HepG2 (cell line): ENCODE data around the gene MYORG. TPM values are rescaled to one million over a fixed set of nuclear protein-coding genes. Genes with fewer than 3 reads are reported as not detected.

Source experiments
- ATAC-seq: fragments of 200-7000 bp; cut with Tn5 transposase; 3 replicates; pipeline ENCODE4 v1.9.1; 2020; ENCODE audit warnings: mild to moderate bottlenecking, moderate library complexity
- BruUV-seq: library from RNA; stranded (reverse); fragments of 400-500 nt; replicated peaks from 2 replicates; lab custom pipeline; 2021; lab: Mats Ljungman, UMichigan
- CTCF ChIA-PET: fragments of 300-600 bp; formaldehyde crosslinking; extraction: SDS; loops from one replicate; lab custom pipeline; 2021; ENCODE audit warnings: low total read pairs, inconsistent platforms, low intra/inter-chr PET ratio; lab: Yijun Ruan, JAX
- POLR2A ChIA-PET: fragments of 350-600 bp; sonication (Branson Sonifier 250); formaldehyde crosslinking; loops from one replicate; lab custom pipeline; 2020; ENCODE audit warnings: antibody characterized with exemption, inconsistent platforms; lab: Yijun Ruan, JAX
- DNase-seq: peaks from one replicate; pipeline ENCODE4 v3.0.0-alpha.2; 2015; ENCODE audit warnings: low spot score
- FAIRE-seq: peaks from 3 replicates; lab custom pipeline; 2011; peaks lifted over from hg19 to GRCh38; lab: Jason Lieb, UNC
- H2AFZ ChIP-seq: one replicate; pipeline ENCODE4 v1.6.1; 2011; ENCODE audit warnings: low read length, inconsistent platforms
- H3K27ac ChIP-seq: fragments of 300-600 bp; 3 replicates; pipeline ENCODE4 v1.8.0; 2011; ENCODE audit warnings: mixed run types, mild to moderate bottlenecking, mixed read lengths, low read length, inconsistent platforms; ENCODE audit not compliant: insufficient read depth; ENCODE audit errors: extremely low read length
- H3K27me3 ChIP-seq, 2 experiments: fragments of 200-600 bp in 1 of 2; 2 replicates in 1 of 2; 3 replicates in 1 of 2; pipeline versions ENCODE4 v1.6.0 to v1.8.0; 2011; ENCODE audit warnings: low read length in 2 of 2, mild to moderate bottlenecking in 2 of 2, moderate library complexity in 2 of 2, inconsistent platforms in 1 of 2; ENCODE audit not compliant: insufficient read depth in 2 of 2, control insufficient read depth in 1 of 2
- H3K36me3 ChIP-seq, 2 experiments: fragments of 200-600 bp in 1 of 2; replicated peaks in 1 of 2; 2 replicates in 1 of 2; 3 replicates in 1 of 2; pipeline versions ENCODE4 v1.5.1 to v1.8.0; 2011; ENCODE audit warnings: low read length in 2 of 2, inconsistent platforms in 1 of 2; ENCODE audit not compliant: insufficient read depth in 2 of 2, control insufficient read depth in 1 of 2
- H3K4me1 ChIP-seq: 2 replicates; pipeline ENCODE4 v1.5.1; 2012; ENCODE audit warnings: low read length, inconsistent platforms; ENCODE audit not compliant: insufficient read depth
- H3K4me2 ChIP-seq: 2 replicates; pipeline ENCODE4 v1.6.0; 2011; ENCODE audit warnings: low read depth, low read length, inconsistent platforms
- H3K4me3 ChIP-seq, 3 experiments: fragments of 200-600 bp in 1 of 3; sonication (generic), shearing (Covaris generic) in 1 of 3; replicated peaks in 1 of 3; 2 replicates each; pipeline ENCODE4 v1.5.1; 2011 to 2016; ENCODE audit warnings: low read length in 3 of 3, inconsistent platforms in 2 of 3, low read depth in 2 of 3, mild to moderate bottlenecking in 2 of 3, control low read depth in 1 of 3, mixed read lengths in 1 of 3; ENCODE audit not compliant: insufficient read depth in 1 of 3
- H3K79me2 ChIP-seq: one replicate; pipeline ENCODE4 v1.6.1; 2011; ENCODE audit warnings: low read length, inconsistent platforms; ENCODE audit not compliant: insufficient read depth
- H3K9ac ChIP-seq: 2 replicates; pipeline ENCODE4 v1.6.0; 2011; ENCODE audit warnings: mild to moderate bottlenecking, low read depth, low read length, inconsistent platforms; ENCODE audit not compliant: insufficient read depth
- H3K9me3 ChIP-seq: 2 replicates; pipeline ENCODE4 v1.5.1; 2012; ENCODE audit warnings: mild to moderate bottlenecking, low read length
- H4K20me1 ChIP-seq: 2 replicates; pipeline ENCODE4 v1.6.0; 2011; ENCODE audit warnings: inconsistent platforms, mild to moderate bottlenecking, low read length, moderate library complexity; ENCODE audit not compliant: insufficient read depth
- ESRRA ChIP-seq: sonication (generic); formaldehyde crosslinking; IDR thresholded peaks from 2 replicates; pipeline ENCODE4 v1.5.1; 2020; ENCODE audit warnings: mild to moderate bottlenecking, low read depth, missing genetic modification reagents
- EZH2 ChIP-seq: conservative IDR thresholded peaks from 2 replicates; pipeline ENCODE4 v1.6.1; 2012; ENCODE audit warnings: mild to moderate bottlenecking, low read depth, low read length, moderate library complexity
- MYNN ChIP-seq: sonication (generic); formaldehyde crosslinking; IDR thresholded peaks from 2 replicates; pipeline ENCODE4 v1.4.0; 2020; ENCODE audit warnings: mild to moderate bottlenecking, low read depth, missing genetic modification reagents
- NFATC3 ChIP-seq: sonication (generic); formaldehyde crosslinking; IDR thresholded peaks from 2 replicates; pipeline ENCODE4 v1.5.1; 2020; ENCODE audit warnings: mild to moderate bottlenecking, missing genetic modification reagents
- NR2C2 ChIP-seq: sonication (generic); formaldehyde crosslinking; IDR thresholded peaks from 2 replicates; pipeline ENCODE4 v1.4.0; 2020; ENCODE audit warnings: missing genetic modification reagents, mild to moderate bottlenecking, moderate library complexity, borderline replicate concordance
- PATZ1 ChIP-seq: sonication (generic); formaldehyde crosslinking; IDR thresholded peaks from 2 replicates; pipeline ENCODE4 v1.4.0; 2020; ENCODE audit warnings: missing genetic modification reagents
- POGK ChIP-seq: sonication (generic); formaldehyde crosslinking; conservative IDR thresholded peaks from 2 replicates; pipeline ENCODE4 v1.8.0; 2022; ENCODE audit warnings: mild to moderate bottlenecking, moderate library complexity, missing genetic modification reagents
- PRDM15 ChIP-seq: sonication (generic); formaldehyde crosslinking; IDR thresholded peaks from 2 replicates; pipeline ENCODE4 v1.4.0; 2020; ENCODE audit warnings: missing genetic modification reagents
- RBFOX2 ChIP-seq: fragments of 200-400 bp; formaldehyde crosslinking; IDR thresholded peaks from 2 replicates; pipeline ENCODE4 v1.6.1; 2017; ENCODE audit warnings: low read depth, mild to moderate bottlenecking, low read length
- SAP130 ChIP-seq: IDR thresholded peaks from 2 replicates; pipeline ENCODE4 v1.6.1; 2016; ENCODE audit warnings: low read depth
- STAT6 ChIP-seq: sonication (generic); formaldehyde crosslinking; IDR thresholded peaks from 2 replicates; pipeline ENCODE4 v1.4.0; 2020; ENCODE audit warnings: missing genetic modification reagents, mild to moderate bottlenecking, borderline replicate concordance
- THAP8 ChIP-seq: sonication (generic); formaldehyde crosslinking; IDR thresholded peaks from 2 replicates; pipeline ENCODE4 v1.5.1; 2020; ENCODE audit warnings: missing genetic modification reagents, mild to moderate bottlenecking, borderline replicate concordance
- WGBS: methylation state at CpG from one replicate; pipeline ENCODE4 v1.1.6; 2017; ENCODE audit warnings: low lambda C conversion rate; 5-methylcytosine and 5-hydroxymethylcytosine counted together
- in situ Hi-C: cut with HindIII; loops from 2 replicates; pipeline ENCODE4 v1.10.0; 2017; ENCODE audit warnings: low pct_unique_long_range_greater_than_20kb; ENCODE audit not compliant: extremely low pct_ligation_motif_present
- intact Hi-C: fragments of 100-400 bp; cut with micrococcal nuclease; formaldehyde crosslinking; loops from one replicate; pipeline ENCODE4 v1.10.0; 2022; ENCODE audit not compliant: unreplicated experiment
- polyA plus RNA-seq, 8 experiments: library from polyadenylated mRNA; depleted of rRNA in 3 of 8; stranded (reverse) in 7 of 8; unstranded in 1 of 8; fragments of >200 nt; fragmentation: Illumina TruSeq in 4 of 8; extraction: Trizol in 4 of 8; gene quantifications; 2 replicates each; pipeline versions ENCODE4 v1.2.1 to v1.2.3, GENCODE V29; 2011 to 2016; ENCODE audit warnings: low read depth in 4 of 8, missing spikeins in 1 of 8, mixed read lengths in 1 of 8; ENCODE audit not compliant: insufficient read depth in 1 of 8
- total RNA-seq, 5 experiments: library from RNA; depleted of rRNA; stranded (reverse); fragments of >200 nt; fragmentation: Illumina TruSeq; extraction: Trizol; gene quantifications; 2 replicates each; pipeline ENCODE4 v1.2.3, GENCODE V29; 2016; ENCODE audit warnings: low read depth in 1 of 5

Gene MYORG
- total and polyA plus RNA-seq, 2 of the 13 experiments (the other 11 are each of a cell fraction or from before 2014, with no cell fraction given): 11.1 to 22.4 TPM

GRCh38 chr9:34341659-34342295 is 34.9 kb downstream of the MYORG start:
- no peak for FAIRE-seq
- in situ Hi-C loops: no loop called here
- TF ChIP-seq RBFOX2 (no peak), THAP8 (CRISPR knock-in tag) (no peak), EZH2 (no peak), SAP130 (CRISPR knock-in tag) (no peak), PRDM15 (no peak), MYNN (CRISPR knock-in tag) (no peak), NR2C2 (no peak), STAT6 (CRISPR knock-in tag) (no peak), PATZ1 (CRISPR knock-in tag) (no peak), ESRRA (CRISPR knock-in tag) (no peak), POGK (CRISPR knock-in tag) (no peak), NFATC3 (CRISPR knock-in tag) (no peak)

More at GRCh38 chr9:34341659-34342295, 34.9 kb downstream of the MYORG start:
- DNase-seq: no peak
- no TSS peak for BruUV-seq
- Histone ChIP-seq H3K79me2 (no peaks in the 10 kb centered on the region), H2AFZ (no peak overlapping the region), H3K27me3 (no peaks in the 10 kb centered on the region), H3K4me2 (no peak overlapping the region), H3K9me3 (no peaks in the 10 kb centered on the region), H3K4me3 (no peak overlapping the region), H4K20me1 (no peaks in the 10 kb centered on the region), H3K4me1 (peaks cover 37% of the 10 kb centered on the region), H3K27ac (no peak overlapping the region), H3K9ac (no peak overlapping the region), H3K36me3 (peaks cover 15 to 16% of the 10 kb centered on the region in 2 experiments)
- ChIA-PET POLR2A (interaction anchor here (2.8 kb wide), 1 partner anchor 35 kb away, joined by 7 read pairs; the partner anchor contains the start of gene MYORG), CTCF (no interaction called here)
- ATAC-seq: no peak
- intact Hi-C loops: no loop called here
- 89% methylated on average over 5 of the region's 7 CpGs for WGBS
